ENCODE measurements around the gene AQP12B. TPM values are rescaled to one million over a fixed set of nuclear protein-coding genes. Genes with fewer than 3 reads are reported as not detected.
A peak's percentile ranks its signal among the peaks of the same experiment; 100 is the strongest.
"Not testable (repeated sequence)": the region's sequence is repeated elsewhere in the genome, so short reads cannot be mapped to it uniquely, and the experiment has no call there.

The AQP12B gene
- total RNA-seq, 1 donor from 2014 or later, result not detected

GRCh38 chr2:240690421-240691074 lies 7.9 kb upstream of the AQP12B start:
- H3K9me3 Mint-ChIP-seq; H3K4me1 Mint-ChIP-seq (ENCODE audit: low read depth); H3K4me3 Mint-ChIP-seq (ENCODE audit: low read depth); H3K27me3 Mint-ChIP-seq (ENCODE audit: low read depth); H3K27ac Mint-ChIP-seq; intact Hi-C loops (cut with micrococcal nuclease); DNase-seq (ENCODE audit: low spot score); H3K36me3 Mint-ChIP-seq (ENCODE audit: low read depth): not testable (repeated sequence)

DNA sequence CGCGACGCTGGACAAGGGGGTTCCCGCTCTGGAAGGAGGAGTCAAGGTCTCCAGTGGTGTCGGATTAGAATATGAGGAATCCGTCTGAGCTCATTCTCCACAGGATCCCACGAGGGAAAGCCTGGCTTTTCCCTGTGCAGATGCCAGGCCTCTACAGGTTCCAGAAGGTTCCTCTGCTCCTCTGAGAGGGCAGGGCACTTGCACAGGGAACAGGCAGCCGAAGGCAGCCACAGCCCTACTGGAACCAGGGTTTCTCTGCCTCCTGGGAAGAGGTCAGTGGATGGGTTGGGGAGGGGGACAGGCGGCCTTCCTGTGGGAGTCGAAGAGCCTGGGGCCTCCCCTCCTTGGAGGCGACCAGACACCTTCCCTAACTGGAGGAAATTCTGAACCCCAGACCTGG lies 7.3 kb upstream of the AQP12B start:
- intact Hi-C loops (cut with micrococcal nuclease), result no loop called here
- Mint-ChIP-seq H3K27ac (no peak overlapping the region), H3K4me3 (ENCODE audit: low read depth) (no peak overlapping the region), H3K36me3 (ENCODE audit: low read depth) (no peaks in the 10 kb centered on the region), H3K9me3 (no peaks in the 10 kb centered on the region), H3K27me3 (ENCODE audit: low read depth) (peaks cover 3% of the 10 kb centered on the region), H3K4me1 (ENCODE audit: low read depth) (peaks cover 7% of the 10 kb centered on the region)
- DNase-seq (ENCODE audit: low spot score), result no peak

GRCh38 chr2:240688553-240688919 lies 5.9 kb upstream of the AQP12B start:
- H3K36me3 Mint-ChIP-seq (ENCODE audit: low read depth), result no peaks in the 10 kb centered on the region
- no peak overlapping the region for H3K4me3 Mint-ChIP-seq (ENCODE audit: low read depth)
- DNase-seq (ENCODE audit: low spot score), result no peak
- peaks cover 7% of the 10 kb centered on the region for H3K4me1 Mint-ChIP-seq (ENCODE audit: low read depth)
- H3K27me3 Mint-ChIP-seq (ENCODE audit: low read depth), result peaks cover 3% of the 10 kb centered on the region
- intact Hi-C loops (cut with micrococcal nuclease), result no loop called here
- no peak overlapping the region for H3K27ac Mint-ChIP-seq
- H3K9me3 Mint-ChIP-seq, result no peaks in the 10 kb centered on the region

DNA sequence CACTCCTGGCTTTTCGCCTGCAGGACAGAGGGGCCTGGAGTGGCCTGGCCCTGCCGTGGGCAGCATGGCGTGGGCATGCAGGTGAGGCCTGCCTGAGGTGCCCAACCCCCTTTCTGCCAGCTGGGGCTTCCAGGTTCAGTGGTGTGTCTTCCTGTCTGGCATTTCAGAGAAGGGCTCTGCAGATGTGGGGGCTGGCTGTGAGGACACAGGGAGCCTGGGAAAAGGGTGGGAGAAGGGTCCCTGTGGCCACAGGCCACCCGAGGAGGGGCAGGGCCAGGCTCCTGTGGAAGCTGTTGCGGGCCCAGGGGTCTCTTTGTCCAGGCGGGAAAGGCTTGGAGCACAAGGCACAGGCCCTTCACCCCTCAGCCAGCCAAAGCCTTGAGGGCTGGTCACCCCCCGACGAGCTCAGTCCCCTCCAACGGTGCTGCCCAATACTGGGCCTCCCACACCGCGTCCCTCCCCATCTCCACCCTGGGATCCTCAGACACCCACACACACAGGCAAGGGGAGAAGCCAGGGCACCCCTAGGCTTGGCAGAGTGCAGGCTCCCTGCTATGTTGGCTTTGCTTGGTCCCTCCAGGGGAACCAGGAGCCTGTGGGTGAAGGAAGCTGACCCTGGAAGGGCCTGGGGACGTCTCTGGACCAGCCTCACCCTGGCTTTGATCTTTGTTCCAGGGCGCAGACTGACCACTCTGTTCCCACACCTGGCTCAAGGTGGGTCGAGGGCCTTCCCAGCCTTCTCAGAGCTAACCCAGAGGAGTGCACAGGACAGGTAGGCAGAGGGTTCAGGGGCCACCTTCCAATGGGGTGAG lies 5.3 kb upstream of the AQP12B start:
- Mint-ChIP-seq H3K4me3 (ENCODE audit: low read depth) (no peak overlapping the region), H3K4me1 (ENCODE audit: low read depth) (peaks cover 7% of the 10 kb centered on the region), H3K27me3 (ENCODE audit: low read depth) (peaks cover 3% of the 10 kb centered on the region), H3K9me3 (no peaks in the 10 kb centered on the region), H3K36me3 (ENCODE audit: low read depth) (no peaks in the 10 kb centered on the region), H3K27ac (no peak overlapping the region)
- intact Hi-C loops (cut with micrococcal nuclease), result no loop called here
- DNase-seq (ENCODE audit: low spot score), result no peak

- peaks cover 3% of the 10 kb centered on the region for H3K27me3 Mint-ChIP-seq (ENCODE audit: low read depth)
- no peaks in the 10 kb centered on the region for H3K9me3 Mint-ChIP-seq
- H3K4me1 Mint-ChIP-seq (ENCODE audit: low read depth), result peaks cover 7% of the 10 kb centered on the region
- H3K27ac Mint-ChIP-seq, result no peak overlapping the region
- DNase-seq (ENCODE audit: low spot score), result no peak
- H3K36me3 Mint-ChIP-seq (ENCODE audit: low read depth), result no peaks in the 10 kb centered on the region
- no peak overlapping the region for H3K4me3 Mint-ChIP-seq (ENCODE audit: low read depth)
- intact Hi-C loops (cut with micrococcal nuclease), result no loop called here
Observed at GRCh38 chr2:240687045-240687740, 4.5 kb upstream of the AQP12B start.

GRCh38 chr2:240686460-240686859 lies 3.8 kb upstream of the AQP12B start:
- intact Hi-C loops (cut with micrococcal nuclease), result no loop called here
- Mint-ChIP-seq H3K27me3 (ENCODE audit: low read depth) (peaks cover 3% of the 10 kb centered on the region), H3K27ac (no peak overlapping the region), H3K4me3 (ENCODE audit: low read depth) (no peak overlapping the region), H3K9me3 (no peaks in the 10 kb centered on the region), H3K36me3 (ENCODE audit: low read depth) (no peaks in the 10 kb centered on the region), H3K4me1 (ENCODE audit: low read depth) (peaks cover 7% of the 10 kb centered on the region)
- DNase-seq (ENCODE audit: low spot score), result no peak

GRCh38 chr2:240685771-240686371 lies 3.2 kb upstream of the AQP12B start:
- H3K36me3 Mint-ChIP-seq (ENCODE audit: low read depth), result no peaks in the 10 kb centered on the region
- no peaks in the 10 kb centered on the region for H3K9me3 Mint-ChIP-seq
- H3K27me3 Mint-ChIP-seq (ENCODE audit: low read depth), result peaks cover 3% of the 10 kb centered on the region
- H3K27ac Mint-ChIP-seq, result no peak overlapping the region
- peaks cover 7% of the 10 kb centered on the region for H3K4me1 Mint-ChIP-seq (ENCODE audit: low read depth)
- intact Hi-C loops (cut with micrococcal nuclease), result no loop called here
- DNase-seq (ENCODE audit: low spot score), result no peak
- H3K4me3 Mint-ChIP-seq (ENCODE audit: low read depth), result no peak overlapping the region

GRCh38 chr2:240683980-240684728 lies 1.5 kb upstream of the AQP12B start:
- DNase-seq (ENCODE audit: low spot score); H3K4me1 Mint-ChIP-seq (ENCODE audit: low read depth); H3K9me3 Mint-ChIP-seq; intact Hi-C loops (cut with micrococcal nuclease); H3K36me3 Mint-ChIP-seq (ENCODE audit: low read depth); H3K27ac Mint-ChIP-seq; H3K27me3 Mint-ChIP-seq (ENCODE audit: low read depth): not testable (repeated sequence)
- H3K4me3 Mint-ChIP-seq (ENCODE audit: low read depth), result peak overlapping the region; percentile 26

DNA sequence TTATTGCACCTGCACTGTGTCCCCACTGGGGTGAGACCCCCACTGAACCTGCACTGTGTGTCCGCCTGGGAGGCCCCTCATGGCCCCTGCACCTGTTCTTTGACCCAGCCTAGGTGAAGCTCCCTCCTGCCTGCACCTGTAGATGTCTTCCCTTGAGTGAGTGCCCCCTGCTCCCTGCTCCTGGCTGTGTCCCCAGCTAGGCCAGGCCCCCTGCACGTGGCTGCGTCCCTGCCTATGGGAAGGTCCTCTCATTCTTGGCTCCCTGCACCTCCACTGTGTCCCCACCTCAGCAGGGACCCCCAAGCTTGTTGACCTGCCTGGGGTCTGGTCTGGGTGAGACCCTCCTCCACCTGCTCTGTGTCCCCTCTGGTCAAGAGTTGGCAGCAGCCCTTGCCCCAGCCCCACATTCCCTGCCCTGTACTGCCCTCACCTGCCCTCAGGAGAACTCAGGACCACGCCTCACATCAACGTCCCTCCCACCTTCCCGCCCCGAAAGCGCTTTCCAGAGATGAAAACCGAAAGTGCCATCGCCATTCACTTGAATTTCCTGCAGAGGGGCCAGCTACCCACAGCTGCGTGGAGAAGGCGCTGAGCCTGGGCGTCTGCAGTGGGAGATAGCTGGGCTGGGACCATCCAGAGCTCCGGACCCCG lies 769 bp upstream of the AQP12B start:
- intact Hi-C loops (cut with micrococcal nuclease); H3K27ac Mint-ChIP-seq; DNase-seq (ENCODE audit: low spot score); H3K27me3 Mint-ChIP-seq (ENCODE audit: low read depth); H3K4me1 Mint-ChIP-seq (ENCODE audit: low read depth); H3K4me3 Mint-ChIP-seq (ENCODE audit: low read depth); H3K9me3 Mint-ChIP-seq; H3K36me3 Mint-ChIP-seq (ENCODE audit: low read depth): not testable (repeated sequence)

- H3K4me1 Mint-ChIP-seq (ENCODE audit: low read depth), result not testable (repeated sequence)
Observed at GRCh38 chr2:240680185-240680584, 2.5 kb downstream of the AQP12B start.

DNA sequence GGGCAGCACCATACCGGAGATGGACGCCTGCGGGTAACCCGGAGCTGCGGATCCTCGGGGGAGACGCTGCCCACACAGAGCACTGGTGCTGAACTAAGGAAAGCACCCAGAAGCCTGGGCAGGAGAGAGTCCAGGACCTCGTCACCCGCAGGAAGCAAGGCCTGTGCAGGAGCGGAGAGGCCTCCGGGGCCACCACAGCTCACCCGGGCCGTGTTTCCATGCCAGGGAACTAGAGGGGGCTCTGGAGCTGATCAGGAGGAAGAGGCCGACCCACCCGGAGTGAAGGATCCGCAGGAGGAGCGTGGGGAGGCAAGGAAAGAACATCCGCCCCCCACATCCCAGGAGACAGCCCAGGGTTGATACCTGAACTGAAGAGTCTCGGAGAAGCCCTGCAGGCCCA lies 3.8 kb downstream of the AQP12B start:
- H3K27ac Mint-ChIP-seq; DNase-seq (ENCODE audit: low spot score); H3K36me3 Mint-ChIP-seq (ENCODE audit: low read depth); H3K4me1 Mint-ChIP-seq (ENCODE audit: low read depth); H3K27me3 Mint-ChIP-seq (ENCODE audit: low read depth); intact Hi-C loops (cut with micrococcal nuclease); H3K4me3 Mint-ChIP-seq (ENCODE audit: low read depth); H3K9me3 Mint-ChIP-seq: not testable (repeated sequence)

More at GRCh38 chr2:240680185-240680584, 2.5 kb downstream of the AQP12B start:
- H3K4me3 Mint-ChIP-seq (ENCODE audit: low read depth); DNase-seq (ENCODE audit: low spot score); H3K36me3 Mint-ChIP-seq (ENCODE audit: low read depth); H3K9me3 Mint-ChIP-seq; intact Hi-C loops (cut with micrococcal nuclease); H3K27ac Mint-ChIP-seq; H3K27me3 Mint-ChIP-seq (ENCODE audit: low read depth): not testable (repeated sequence)

GRCh38 chr2:240678043-240678442 lies 4.6 kb downstream of the AQP12B start:
- H3K27ac Mint-ChIP-seq; H3K9me3 Mint-ChIP-seq; H3K4me1 Mint-ChIP-seq (ENCODE audit: low read depth); H3K27me3 Mint-ChIP-seq (ENCODE audit: low read depth); H3K4me3 Mint-ChIP-seq (ENCODE audit: low read depth); intact Hi-C loops (cut with micrococcal nuclease); DNase-seq (ENCODE audit: low spot score); H3K36me3 Mint-ChIP-seq (ENCODE audit: low read depth): not testable (repeated sequence)

All from activated T-helper 2 cell treated with anti-CD3 and anti-CD28 coated beads, Interferon-gamma antibody, Interleukin-2, Interleukin-4, amounts not matched to agents 10 μg/mL and 5 μg/mL and 100 μg/mL, durations not matched to agents 14 hours and 24 hours and 36 hours (primary cell).